Measurements from ENCODE around the gene C20orf144. TPM values are rescaled to one million over a fixed set of nuclear protein-coding genes. Genes with fewer than 3 reads are reported as not detected.
A peak's percentile ranks its signal among the peaks of the same experiment; 100 is the strongest.

The C20orf144 gene
- total RNA-seq, 3 donors from 2014 or later, result 0.11 to 0.38 (median 0.20) TPM

GRCh38 chr20:33674294-33675135 is 12.4 kb downstream of the C20orf144 start, which contains the start of gene NECAB3:
NECAB3 (minus strand) TSS chr20:33674428; CDS start chr20:33674352, 76 bp downstream.
- H3K4me3 Mint-ChIP-seq, result peak within 1 kb of the TSS; percentile 86
- no peaks in the 10 kb centered on the region for H3K27me3 Mint-ChIP-seq (ENCODE audit: low read depth)
- ATAC-seq, result peak; percentile 70 to 81
- no peaks in the 10 kb centered on the region for H3K36me3 Mint-ChIP-seq (ENCODE audit: insufficient read depth)
- H3K4me1 Mint-ChIP-seq (ENCODE audit: low read depth), result peaks cover 38% of the 10 kb centered on the region
- H3K9me3 Mint-ChIP-seq, result no peaks in the 10 kb centered on the region
- peak; percentile 42 for DNase-seq

- H3K4me1 Mint-ChIP-seq (ENCODE audit: low read depth), result peaks cover 42% of the 10 kb centered on the region
- ATAC-seq (no peak), DNase-seq (no peak)
- H3K4me3 Mint-ChIP-seq, result peak overlapping the region; percentile 67
- H3K9me3 Mint-ChIP-seq, result no peaks in the 10 kb centered on the region
- no peaks in the 10 kb centered on the region for H3K27me3 Mint-ChIP-seq (ENCODE audit: low read depth)
- H3K36me3 Mint-ChIP-seq (ENCODE audit: insufficient read depth), result no peaks in the 10 kb centered on the region
Measured at GRCh38 chr20:33675136-33675959, 13.2 kb downstream of the C20orf144 start.

GRCh38 chr20:33676121-33676520 is 14.0 kb downstream of the C20orf144 start:
- Mint-ChIP-seq H3K36me3 (ENCODE audit: insufficient read depth) (no peaks in the 10 kb centered on the region), H3K4me1 (ENCODE audit: low read depth) (peaks cover 44% of the 10 kb centered on the region), H3K9me3 (no peaks in the 10 kb centered on the region), H3K27me3 (ENCODE audit: low read depth) (no peaks in the 10 kb centered on the region), H3K4me3 (peak overlapping the region; percentile 31)
- ATAC-seq (no peak), DNase-seq (no peak)

- Mint-ChIP-seq H3K36me3 (ENCODE audit: insufficient read depth) (no peaks in the 10 kb centered on the region), H3K4me3 (no peak overlapping the region), H3K9me3 (no peaks in the 10 kb centered on the region), H3K4me1 (ENCODE audit: low read depth) (peaks cover 47% of the 10 kb centered on the region), H3K27me3 (ENCODE audit: low read depth) (no peaks in the 10 kb centered on the region)
- ATAC-seq, result no peak
- DNase-seq, result no peak
Measured at GRCh38 chr20:33676652-33677645, 14.8 kb downstream of the C20orf144 start.

GRCh38 chr20:33677991-33678702 is 16.0 kb downstream of the C20orf144 start:
- Mint-ChIP-seq H3K4me3 (no peak overlapping the region), H3K36me3 (ENCODE audit: insufficient read depth) (no peaks in the 10 kb centered on the region), H3K27me3 (ENCODE audit: low read depth) (no peaks in the 10 kb centered on the region), H3K4me1 (ENCODE audit: low read depth) (peaks cover 43% of the 10 kb centered on the region), H3K9me3 (no peaks in the 10 kb centered on the region)
- no peak for ATAC-seq
- no peak for DNase-seq

- H3K27me3 Mint-ChIP-seq (ENCODE audit: low read depth), result no peaks in the 10 kb centered on the region
- peak; percentile 13 to 35 for ATAC-seq
Measured at GRCh38 chr20:33679758-33680485, 17.8 kb downstream of the C20orf144 start.

GRCh38 chr20:33680686-33681085 is 18.6 kb downstream of the C20orf144 start:
- Mint-ChIP-seq H3K4me3 (no peak overlapping the region), H3K4me1 (ENCODE audit: low read depth) (peaks cover 40% of the 10 kb centered on the region), H3K9me3 (no peaks in the 10 kb centered on the region), H3K36me3 (ENCODE audit: insufficient read depth) (no peaks in the 10 kb centered on the region), H3K27me3 (ENCODE audit: low read depth) (no peaks in the 10 kb centered on the region)
- ATAC-seq (no peak), DNase-seq (no peak)

More at GRCh38 chr20:33679758-33680485, 17.8 kb downstream of the C20orf144 start:
- H3K4me3 Mint-ChIP-seq, result no peak overlapping the region
- no peaks in the 10 kb centered on the region for H3K9me3 Mint-ChIP-seq
- no peak for DNase-seq
- peaks cover 38% of the 10 kb centered on the region for H3K4me1 Mint-ChIP-seq (ENCODE audit: low read depth)
- H3K36me3 Mint-ChIP-seq (ENCODE audit: insufficient read depth), result no peaks in the 10 kb centered on the region

GRCh38 chr20:33681288-33681687 is 19.2 kb downstream of the C20orf144 start:
- H3K9me3 Mint-ChIP-seq, result no peaks in the 10 kb centered on the region
- H3K27me3 Mint-ChIP-seq (ENCODE audit: low read depth), result no peaks in the 10 kb centered on the region
- ATAC-seq, result no peak
- peaks cover 40% of the 10 kb centered on the region for H3K4me1 Mint-ChIP-seq (ENCODE audit: low read depth)
- H3K4me3 Mint-ChIP-seq, result no peak overlapping the region
- H3K36me3 Mint-ChIP-seq (ENCODE audit: insufficient read depth), result no peaks in the 10 kb centered on the region
- no peak for DNase-seq

GRCh38 chr20:33681728-33682353 is 19.7 kb downstream of the C20orf144 start:
- H3K27me3 Mint-ChIP-seq (ENCODE audit: low read depth), result no peaks in the 10 kb centered on the region
- DNase-seq (no peak), ATAC-seq (no peak)
- H3K4me3 Mint-ChIP-seq, result no peak overlapping the region
- H3K36me3 Mint-ChIP-seq (ENCODE audit: insufficient read depth), result no peaks in the 10 kb centered on the region
- H3K4me1 Mint-ChIP-seq (ENCODE audit: low read depth), result peaks cover 44% of the 10 kb centered on the region
- no peaks in the 10 kb centered on the region for H3K9me3 Mint-ChIP-seq

GRCh38 chr20:33684533-33685327 is 22.6 kb downstream of the C20orf144 start:
- no peak for ATAC-seq

GRCh38 chr20:33685328-33686099 is 23.4 kb downstream of the C20orf144 start:
- ATAC-seq, result peak; percentile 62 to 70
- Mint-ChIP-seq H3K27me3 (ENCODE audit: low read depth) (no peaks in the 10 kb centered on the region), H3K9me3 (no peaks in the 10 kb centered on the region)

More at GRCh38 chr20:33684533-33685327, 22.6 kb downstream of the C20orf144 start:
- Mint-ChIP-seq H3K4me1 (ENCODE audit: low read depth) (peaks cover 43% of the 10 kb centered on the region), H3K36me3 (ENCODE audit: insufficient read depth) (no peaks in the 10 kb centered on the region), H3K9me3 (no peaks in the 10 kb centered on the region), H3K27me3 (ENCODE audit: low read depth) (no peaks in the 10 kb centered on the region), H3K4me3 (peak overlapping the region; percentile 87)
- no peak for DNase-seq

More at GRCh38 chr20:33685328-33686099, 23.4 kb downstream of the C20orf144 start:
- H3K4me3 Mint-ChIP-seq, result peak overlapping the region; percentile 87
- H3K36me3 Mint-ChIP-seq (ENCODE audit: insufficient read depth), result no peaks in the 10 kb centered on the region
- no peak for DNase-seq
- peaks cover 47% of the 10 kb centered on the region for H3K4me1 Mint-ChIP-seq (ENCODE audit: low read depth)
